GM19324 (cell line): ENCODE measurements around the gene WWOX.

ENCODE experiments used
- ATAC-seq: cut with Tn5 transposase; IDR thresholded peaks from one replicate; pipeline ENCODE4 v1.9.1; 2021; ENCODE audit warnings: mild to moderate bottlenecking, moderate library complexity; ENCODE audit not compliant: unreplicated experiment, low FRiP score

The WWOX gene

GRCh38 chr16:78656887-78657286 is 557.4 kb downstream of the WWOX start:
- ATAC-seq, result no peak

GRCh38 chr16:78659216-78659615 is 559.8 kb downstream of the WWOX start:
- no peak for ATAC-seq

- no peak for ATAC-seq
Measured at GRCh38 chr16:78659668-78660217, 560.3 kb downstream of the WWOX start.

GRCh38 chr16:78660795-78661194 is 561.3 kb downstream of the WWOX start:
- no peak for ATAC-seq

- ATAC-seq, result no peak
Measured at GRCh38 chr16:78663690-78664089, 564.2 kb downstream of the WWOX start.

GRCh38 chr16:78664811-78665772 is 565.6 kb downstream of the WWOX start:
- ATAC-seq, result no peak

- ATAC-seq, result no peak
Measured at GRCh38 chr16:78666318-78666717, 566.9 kb downstream of the WWOX start.

GRCh38 chr16:78667675-78668074 is 568.2 kb downstream of the WWOX start:
- no peak for ATAC-seq

- ATAC-seq, result no peak
Measured at GRCh38 chr16:78668393-78668792, 568.9 kb downstream of the WWOX start.

GRCh38 chr16:78669994-78670393 is 570.5 kb downstream of the WWOX start:
- ATAC-seq, result no peak

- ATAC-seq, result no peak
Measured at GRCh38 chr16:78672779-78673556, 573.5 kb downstream of the WWOX start.

- ATAC-seq, result no peak
Measured at GRCh38 chr16:78673884-78674283, 574.4 kb downstream of the WWOX start.

GRCh38 chr16:78675312-78675711 is 575.9 kb downstream of the WWOX start:
- ATAC-seq, result no peak

GRCh38 chr16:78675951-78676792 is 576.7 kb downstream of the WWOX start:
- no peak for ATAC-seq

- no peak for ATAC-seq
Measured at GRCh38 chr16:78677181-78677731, 577.8 kb downstream of the WWOX start.

- no peak for ATAC-seq
Measured at GRCh38 chr16:78679546-78679945, 580.1 kb downstream of the WWOX start.

GRCh38 chr16:78681743-78682142 is 582.3 kb downstream of the WWOX start:
- no peak for ATAC-seq

- ATAC-seq, result no peak
Measured at GRCh38 chr16:78684030-78684611, 584.7 kb downstream of the WWOX start.

GRCh38 chr16:78684655-78685375 is 585.4 kb downstream of the WWOX start:
- ATAC-seq, result no peak
